ENCODE results near the gene RAB11FIP3. TPM values are rescaled to one million over a fixed set of nuclear protein-coding genes. Genes with fewer than 3 reads are reported as not detected.
A peak's percentile ranks its signal among the peaks of the same experiment; 100 is the strongest.

The RAB11FIP3 gene
- total and polyA plus RNA-seq, 2 of the 13 experiments (the other 11 are each of a cell fraction or from before 2014, with no cell fraction given) = 34.3 to 57.6 TPM

GRCh38 chr16:424623-425081, 797 bp upstream of the RAB11FIP3 start (continued):
- TF ChIP-seq ZNF597 (CRISPR knock-in tag; IDR thresholded peaks at IDR 0.05) (no peak), ZBTB26 (CRISPR knock-in tag; IDR thresholded peaks at IDR 0.05; ENCODE audit: borderline replicate concordance) (no peak; the same call in 1 of the 2 replicates), ZNF138 (CRISPR knock-in tag; IDR thresholded peaks at IDR 0.05; ENCODE audit: low read depth) (no peak), SUZ12 (IDR thresholded peaks at IDR 0.05; ENCODE audit: low read depth, low read length) (no peak), ZFP36L2 (CRISPR knock-in tag; IDR thresholded peaks at IDR 0.05) (no peak), MTA1 (CRISPR knock-in tag; IDR thresholded peaks at IDR 0.05; ENCODE audit: borderline replicate concordance) (no peak), NR2F1 (CRISPR knock-in tag; IDR thresholded peaks at IDR 0.05) (no peak), SNAPC2 (CRISPR knock-in tag; IDR thresholded peaks at IDR 0.05) (no peak), GPBP1L1 (CRISPR knock-in tag; IDR thresholded peaks at IDR 0.05) (no peak), ZNF660 (CRISPR knock-in tag; IDR thresholded peaks at IDR 0.05; ENCODE audit: borderline replicate concordance, low read depth) (no peak), ZNF777 (CRISPR knock-in tag; IDR thresholded peaks at IDR 0.05) (no peak), KAT7 (CRISPR knock-in tag; IDR thresholded peaks at IDR 0.05; ENCODE audit: borderline replicate concordance) (no peak), FOXK2 (IDR thresholded peaks at IDR 0.05) (no peak), RFX3 (CRISPR knock-in tag; IDR thresholded peaks at IDR 0.05) (no peak), PAF1 (CRISPR knock-in tag; IDR thresholded peaks at IDR 0.05) (no peak), ZNF367 (CRISPR knock-in tag; IDR thresholded peaks at IDR 0.05; ENCODE audit: borderline replicate concordance) (no peak)
- TF ChIP-seq, protein P1, sequence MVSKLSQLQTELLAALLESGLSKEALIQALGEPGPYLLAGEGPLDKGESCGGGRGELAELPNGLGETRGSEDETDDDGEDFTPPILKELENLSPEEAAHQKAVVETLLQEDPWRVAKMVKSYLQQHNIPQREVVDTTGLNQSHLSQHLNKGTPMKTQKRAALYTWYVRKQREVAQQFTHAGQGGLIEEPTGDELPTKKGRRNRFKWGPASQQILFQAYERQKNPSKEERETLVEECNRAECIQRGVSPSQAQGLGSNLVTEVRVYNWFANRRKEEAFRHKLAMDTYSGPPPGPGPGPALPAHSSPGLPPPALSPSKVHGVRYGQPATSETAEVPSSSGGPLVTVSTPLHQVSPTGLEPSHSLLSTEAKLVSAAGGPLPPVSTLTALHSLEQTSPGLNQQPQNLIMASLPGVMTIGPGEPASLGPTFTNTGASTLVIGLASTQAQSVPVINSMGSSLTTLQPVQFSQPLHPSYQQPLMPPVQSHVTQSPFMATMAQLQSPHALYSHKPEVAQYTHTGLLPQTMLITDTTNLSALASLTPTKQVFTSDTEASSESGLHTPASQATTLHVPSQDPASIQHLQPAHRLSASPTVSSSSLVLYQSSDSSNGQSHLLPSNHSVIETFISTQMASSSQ (IDR thresholded peaks at IDR 0.05; ENCODE audit: low read depth) = no peak
- TF ChIP-seq, protein P1 (CRISPR knock-in tag; IDR thresholded peaks at IDR 0.05; ENCODE audit: borderline replicate concordance) = no peak
- TF ChIP-seq, protein P2, sequence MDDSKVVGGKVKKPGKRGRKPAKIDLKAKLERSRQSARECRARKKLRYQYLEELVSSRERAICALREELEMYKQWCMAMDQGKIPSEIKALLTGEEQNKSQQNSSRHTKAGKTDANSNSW (CRISPR knock-in tag; IDR thresholded peaks at IDR 0.05; ENCODE audit: borderline replicate concordance) = 0 out of 2 replicates have a peak, but pooled peaks have one; percentile 0
- TF ChIP-seq, protein P3, sequence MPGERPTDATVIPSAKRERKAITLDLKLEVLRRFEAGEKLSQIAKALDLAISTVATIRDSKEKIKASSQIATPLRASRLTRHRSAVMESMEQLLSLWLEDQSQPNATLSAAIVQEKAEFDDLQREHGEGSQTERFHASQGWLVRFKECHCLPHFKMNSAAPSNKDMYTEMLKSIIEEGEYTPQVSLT (CRISPR knock-in tag; IDR thresholded peaks at IDR 0.05; ENCODE audit: borderline replicate concordance, low read depth) = no peak
